H1 (cell line): ENCODE data around the gene KIF26B. TPM values are rescaled to one million over a fixed set of nuclear protein-coding genes. Genes with fewer than 3 reads are reported as not detected.

Experiments
- BRCA1 ChIP-seq: IDR thresholded peaks from 2 replicates; pipeline ENCODE4 v1.6.1; 2012; ENCODE audit warnings: low read depth, low read length, improper control_type of control experiment
- SP2 ChIP-seq: IDR thresholded peaks from 2 replicates; pipeline ENCODE4 v1.6.1; 2012; ENCODE audit warnings: mild to moderate bottlenecking, low read length, inconsistent platforms
- YY1 ChIP-seq: IDR thresholded peaks from 2 replicates; pipeline ENCODE4 v1.6.1; 2011; ENCODE audit warnings: low read depth, mild to moderate bottlenecking, low read length
- polyA plus RNA-seq, 7 experiments: library from polyadenylated mRNA; depleted of rRNA in 3 of 7; stranded (reverse) in 5 of 7; unstranded in 2 of 7; fragments of >200 nt in 5 of 7; fragments of 200-250 nt in 2 of 7; gene quantifications; 1 replicate in 5 of 7; 2 replicates in 1 of 7; 4 replicates in 1 of 7; pipeline versions ENCODE4 v1.2.1 to v1.2.3, GENCODE V29; 2011 to 2013; ENCODE audit warnings: missing spikeins in 2 of 7, mixed read lengths in 2 of 7
- total RNA-seq: library from RNA; stranded (reverse); fragmentation: NEBNext Ultra II Directional; extraction: Animal tissue kit (Norgen Biotek cat#: 25700); gene quantifications from 2 replicates; pipeline ENCODE4 v1.2.1, GENCODE V29; 2021

KIF26B gene
- total and polyA plus RNA-seq, 2 of the 8 experiments (the other 6 are each of a cell fraction or from before 2014, with no cell fraction given) = 0.06 to 0.28 TPM

DNA sequence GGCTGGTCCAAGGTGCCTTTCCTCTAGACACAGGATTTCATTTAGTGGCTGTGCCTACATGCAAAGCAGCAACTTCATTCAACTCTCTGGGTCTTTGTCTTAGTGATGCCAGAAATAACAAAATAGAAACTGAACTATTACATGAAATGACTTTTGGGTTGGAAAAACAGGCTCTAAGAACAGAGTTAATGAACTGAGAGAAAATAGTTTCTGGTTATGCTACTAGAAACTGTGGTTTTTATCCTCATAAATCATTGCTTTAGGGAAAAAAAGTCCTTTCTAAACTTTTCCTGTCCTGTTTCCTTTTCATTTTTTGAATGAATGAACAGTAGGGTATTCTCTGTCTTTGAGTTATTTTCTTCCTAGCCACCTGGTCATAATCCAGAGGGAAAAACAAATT lies 424.0 kb downstream of the KIF26B start (continued):
- TF ChIP-seq SP2 (no peak), BRCA1 (no peak), YY1 (no peak)
